Adipose tissue (tissue), 3 donors: ENCODE results near the gene RARB. TPM values are rescaled to one million over a fixed set of nuclear protein-coding genes. Genes with fewer than 3 reads are reported as not detected.

ENCODE experiments used
- H3K27ac ChIP-seq: one replicate; pipeline ENCODE4 v1.5.1; 2013; ENCODE audit warnings: low read depth, low read length
- WGBS, 3 donors: extraction: QIAGEN DNeasy Blood & Tissue Kit; methylation state at CpG; one replicate each; pipeline ENCODE4 v1.1.7; 2013; 5-methylcytosine and 5-hydroxymethylcytosine counted together
- polyA plus RNA-seq, 3 donors: library from polyadenylated mRNA; stranded (reverse); fragments of 200-250 nt; gene quantifications; one replicate each; pipeline ENCODE4 v1.2.3, GENCODE V29; 2013
- donor health status: healthy with polysubstance abuse.
- donor health status: Bipolar disorder and iron deficiency.
- donor health status: healthy.

The RARB gene
- polyA plus RNA-seq, result 1 to 10 TPM in 2 of 3 donors, under 1 TPM in 1; 0.75 to 4.7 (median 3.0) TPM

DNA sequence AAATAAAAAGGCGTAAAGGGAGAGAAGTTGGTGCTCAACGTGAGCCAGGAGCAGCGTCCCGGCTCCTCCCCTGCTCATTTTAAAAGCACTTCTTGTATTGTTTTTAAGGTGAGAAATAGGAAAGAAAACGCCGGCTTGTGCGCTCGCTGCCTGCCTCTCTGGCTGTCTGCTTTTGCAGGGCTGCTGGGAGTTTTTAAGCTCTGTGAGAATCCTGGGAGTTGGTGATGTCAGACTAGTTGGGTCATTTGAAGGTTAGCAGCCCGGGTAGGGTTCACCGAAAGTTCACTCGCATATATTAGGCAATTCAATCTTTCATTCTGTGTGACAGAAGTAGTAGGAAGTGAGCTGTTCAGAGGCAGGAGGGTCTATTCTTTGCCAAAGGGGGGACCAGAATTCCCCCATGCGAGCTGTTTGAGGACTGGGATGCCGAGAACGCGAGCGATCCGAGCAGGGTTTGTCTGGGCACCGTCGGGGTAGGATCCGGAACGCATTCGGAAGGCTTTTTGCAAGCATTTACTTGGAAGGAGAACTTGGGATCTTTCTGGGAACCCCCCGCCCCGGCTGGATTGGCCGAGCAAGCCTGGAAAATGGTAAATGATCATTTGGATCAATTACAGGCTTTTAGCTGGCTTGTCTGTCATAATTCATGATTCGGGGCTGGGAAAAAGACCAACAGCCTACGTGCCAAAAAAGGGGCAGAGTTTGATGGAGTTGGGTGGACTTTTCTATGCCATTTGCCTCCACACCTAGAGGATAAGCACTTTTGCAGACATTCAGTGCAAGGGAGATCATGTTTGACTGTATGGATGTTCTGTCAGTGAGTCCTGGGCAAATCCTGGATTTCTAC lies at the start of gene RARB:
Gene RARB (plus strand): TSS at position 322 of the 847 bp plus-strand sequence. CDS start 469 bp downstream, at position 791.
- WGBS, 3 donors, result 1 to 2% (median 2%) methylated on average over 27 of the region's 27 CpGs
- H3K27ac ChIP-seq, result no peak within 1 kb of the TSS

DNA sequence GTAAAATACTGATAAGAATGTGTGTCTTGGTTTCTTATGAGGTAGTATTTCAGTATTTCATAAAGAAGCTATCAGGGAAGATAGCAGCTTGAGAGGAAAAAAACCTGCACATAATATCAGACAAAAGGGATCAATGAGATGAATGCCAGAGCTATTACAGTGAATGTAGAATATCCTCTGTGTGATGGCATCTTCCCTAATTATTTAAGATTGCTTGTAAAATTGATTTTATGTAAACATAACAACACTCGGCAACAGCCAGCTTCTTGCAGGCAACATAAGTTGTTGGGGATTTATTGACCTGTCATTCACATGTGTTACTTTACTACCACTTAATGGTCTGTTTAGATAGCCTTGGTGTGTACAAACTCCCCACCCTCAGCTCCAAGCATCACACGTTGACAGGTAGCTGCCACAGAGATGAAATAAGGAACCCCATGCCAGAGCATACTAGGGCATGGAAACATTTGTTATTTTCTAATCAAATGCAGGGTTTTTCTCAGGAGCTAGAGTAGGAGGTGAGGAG lies 49.2 kb upstream of the RARB start:
- no peak overlapping the region for H3K27ac ChIP-seq
- WGBS, 3 donors, result 41 to 91% (median 85%) methylated on average over 2 of the region's 2 CpGs

DNA sequence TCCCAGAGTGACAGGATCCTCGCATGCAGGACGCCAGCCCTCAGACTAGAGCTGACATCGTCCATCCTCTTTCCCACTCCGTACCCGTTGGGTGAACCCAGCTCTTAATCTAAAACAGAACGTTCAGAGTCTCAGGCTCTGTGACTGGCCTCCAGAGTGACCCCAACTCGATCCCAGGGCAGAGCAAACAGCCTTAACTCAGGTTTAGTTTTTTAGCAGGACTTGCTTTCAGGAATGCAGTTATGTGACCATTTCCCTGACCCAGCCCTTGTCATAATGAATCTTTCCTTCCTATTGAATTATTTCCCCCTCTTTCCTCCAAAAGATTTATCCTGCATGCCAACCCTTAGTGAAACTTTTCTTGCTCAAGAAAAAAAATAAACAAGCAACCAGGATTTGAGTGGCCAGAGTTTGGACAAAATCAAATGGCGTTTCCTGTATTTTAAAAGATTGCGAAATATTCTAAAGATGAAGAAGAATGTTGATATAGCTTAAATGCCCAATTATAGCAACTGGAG lies 47.8 kb upstream of the RARB start:
- no peak overlapping the region for H3K27ac ChIP-seq
- 40 to 57% (median 50%) methylated on average over 9 of the region's 9 CpGs for WGBS, 3 donors

DNA sequence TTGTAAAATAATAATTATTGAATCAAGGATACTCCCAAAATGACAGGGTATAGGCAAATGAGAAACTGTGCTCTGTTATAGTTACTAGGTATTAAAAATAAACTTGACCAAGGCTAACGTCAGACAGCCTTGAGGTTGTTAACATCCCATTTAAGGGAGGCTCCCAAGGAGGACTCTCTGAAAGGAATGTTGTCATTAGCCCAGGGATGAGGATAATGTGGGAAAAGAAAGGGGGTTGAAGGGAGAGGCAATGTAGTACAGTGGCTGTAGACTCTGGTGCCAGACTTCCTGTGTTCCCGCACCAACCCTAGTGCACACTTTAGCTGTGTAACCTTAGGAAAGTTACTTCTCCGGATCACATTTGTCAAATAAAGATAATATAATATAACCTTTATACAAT lies 47.0 kb upstream of the RARB start:
- no peak overlapping the region for H3K27ac ChIP-seq
- WGBS, 3 donors, result 66 to 71% (median 67%) methylated on average over 3 of the region's 3 CpGs

DNA sequence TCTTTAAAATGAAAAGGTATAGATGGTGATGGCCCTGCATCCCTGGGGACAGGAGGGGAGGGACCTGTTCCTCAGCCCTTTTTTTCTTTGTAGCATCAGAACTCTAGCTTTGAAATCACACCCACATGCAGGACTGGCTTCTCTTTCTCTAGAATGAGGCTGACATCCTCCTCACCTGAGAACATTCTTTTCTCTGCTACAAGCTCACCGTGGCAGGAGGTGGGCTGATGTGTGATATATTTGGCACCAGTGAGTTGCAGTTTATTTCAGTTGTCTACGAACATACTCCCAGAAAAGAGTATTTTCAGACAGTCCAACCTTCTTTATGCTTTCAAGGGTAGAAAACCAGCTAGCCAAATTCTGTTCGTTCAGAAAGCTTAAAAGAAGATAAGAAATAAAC lies 43.6 kb upstream of the RARB start:
- WGBS, 3 donors, result 44 to 85% (median 80%) methylated on average over 3 of the region's 3 CpGs
- H3K27ac ChIP-seq, result no peak overlapping the region

DNA sequence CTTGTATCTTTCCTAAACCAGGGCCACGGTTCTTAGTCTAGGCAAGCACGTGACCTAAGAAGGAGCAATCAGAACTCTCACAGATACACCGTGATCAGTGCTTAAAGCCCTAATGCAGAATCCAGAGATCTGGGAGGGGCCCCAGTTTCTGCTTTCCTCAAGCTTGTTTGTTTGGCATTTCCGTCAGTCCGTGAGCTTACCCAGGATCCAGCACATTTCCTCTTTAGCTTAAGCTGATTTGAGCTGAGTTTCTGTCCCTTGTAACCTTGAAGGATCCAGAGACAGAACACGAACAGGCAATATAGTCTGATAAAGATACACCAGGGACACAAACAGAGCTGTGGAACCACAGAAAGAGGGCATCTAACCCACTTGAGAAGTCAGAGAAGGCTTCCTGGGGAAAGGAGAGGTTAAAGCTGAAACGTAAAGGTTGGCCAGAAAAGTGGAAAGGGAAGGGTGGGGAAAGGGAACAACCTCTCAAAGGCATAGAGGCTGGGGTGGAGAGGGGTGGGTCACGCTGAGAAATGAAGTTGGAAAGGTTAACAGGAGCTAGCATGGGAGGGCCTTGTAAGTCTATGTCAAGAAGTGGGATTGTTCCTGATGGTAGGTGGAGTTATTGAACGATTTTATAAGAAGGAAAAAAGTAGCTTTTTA lies 42.1 kb upstream of the RARB start:
- no peak overlapping the region for H3K27ac ChIP-seq
- WGBS, 3 donors, result 48 to 58% (median 50%) methylated on average over 9 of the region's 9 CpGs

DNA sequence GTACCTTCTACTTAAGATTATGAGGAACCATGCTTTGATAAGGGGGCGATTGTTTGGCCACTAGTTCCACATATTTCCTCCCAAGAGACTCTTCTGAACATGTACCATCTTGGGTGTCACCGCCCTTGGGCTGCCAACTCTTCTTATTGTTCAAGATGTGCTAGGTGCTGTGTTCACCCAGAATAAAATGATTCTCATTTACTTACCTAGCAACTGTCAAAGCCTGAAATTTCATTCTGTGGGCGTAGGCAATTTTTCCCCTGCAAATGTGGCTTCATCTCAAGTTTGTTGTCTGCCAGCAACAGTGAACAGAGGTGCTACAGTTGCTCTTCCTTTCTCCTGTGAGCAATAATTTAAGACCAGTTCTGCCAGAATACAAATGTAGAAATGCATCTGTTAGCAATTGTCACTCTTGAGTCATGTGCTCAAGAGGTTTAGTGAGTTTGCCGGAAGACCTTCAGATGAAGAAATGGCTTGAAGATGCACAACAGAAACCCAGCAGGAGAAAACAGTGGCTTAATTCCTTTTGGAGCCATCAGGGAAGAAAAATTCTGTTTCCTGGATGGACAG lies 41.3 kb upstream of the RARB start:
- 88 to 94% (median 89%) methylated on average over 4 of the region's 4 CpGs for WGBS, 3 donors
- no peak overlapping the region for H3K27ac ChIP-seq

DNA sequence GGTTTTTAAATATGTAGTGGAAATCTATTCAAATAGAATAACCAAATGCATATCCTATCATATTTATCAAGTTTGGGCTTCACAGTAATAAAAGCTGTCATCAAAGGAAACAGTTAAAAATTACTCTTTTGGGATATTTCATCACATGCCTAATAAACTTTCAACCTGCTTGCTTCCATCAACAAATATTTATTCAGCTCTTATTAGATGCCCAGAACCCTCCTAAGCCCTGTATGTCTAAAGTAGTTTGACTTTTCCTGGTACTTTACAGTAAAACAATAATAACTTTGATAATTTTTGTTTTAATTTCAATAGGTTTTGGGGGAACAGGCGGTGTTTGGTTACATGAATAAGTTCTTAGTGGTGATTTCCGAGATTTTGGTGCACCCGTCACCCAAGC lies 37.5 kb upstream of the RARB start:
- H3K27ac ChIP-seq, result no peak overlapping the region
- WGBS, 3 donors, result 85 to 93% (median 88%) methylated on average over 3 of the region's 3 CpGs

DNA sequence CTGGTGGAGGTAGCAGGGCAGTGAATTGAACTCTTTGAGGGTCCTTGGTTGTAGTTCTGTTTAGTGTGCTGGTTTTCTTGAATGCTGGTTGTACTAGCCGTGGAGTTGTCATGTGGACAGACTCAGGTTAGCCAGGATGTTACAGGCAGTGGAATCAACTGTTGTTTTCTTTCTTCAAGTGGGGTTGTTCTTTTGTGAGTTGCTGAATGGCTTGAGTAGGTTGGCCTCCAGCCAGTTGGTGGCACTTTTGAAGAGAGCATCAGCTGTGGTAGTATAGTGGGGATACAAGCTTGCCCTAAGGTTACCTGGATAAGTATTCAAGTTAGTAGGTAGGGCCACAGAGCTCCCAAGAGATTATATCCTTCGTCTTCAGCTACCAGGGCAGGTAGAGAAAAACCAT lies 31.8 kb upstream of the RARB start:
- no peak overlapping the region for H3K27ac ChIP-seq
- WGBS, 3 donors, result 82 to 94% (median 90%) methylated on average over 2 of the region's 2 CpGs

DNA sequence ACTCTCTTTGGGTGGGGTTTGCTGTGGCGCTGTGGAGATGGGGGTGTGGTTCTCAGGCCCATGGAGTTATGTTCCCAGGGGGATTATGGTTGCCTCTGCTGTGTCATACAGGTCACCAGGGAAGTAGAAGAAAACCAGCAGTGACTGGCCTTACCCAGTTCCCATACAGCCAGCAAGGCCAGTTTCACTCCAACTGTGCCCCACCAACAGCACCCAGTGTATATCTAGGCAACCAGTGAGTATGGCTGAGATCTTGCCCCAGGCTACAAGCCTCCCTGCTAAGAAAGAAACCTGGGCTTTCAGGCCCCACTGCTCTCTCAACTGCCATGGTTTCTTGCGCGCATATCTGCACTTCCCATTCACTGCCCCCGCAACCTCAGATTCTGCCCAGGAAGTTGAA lies 31.4 kb upstream of the RARB start:
- WGBS, 3 donors, result 87 to 98% (median 92%) methylated on average over 4 of the region's 4 CpGs
- no peak overlapping the region for H3K27ac ChIP-seq

DNA sequence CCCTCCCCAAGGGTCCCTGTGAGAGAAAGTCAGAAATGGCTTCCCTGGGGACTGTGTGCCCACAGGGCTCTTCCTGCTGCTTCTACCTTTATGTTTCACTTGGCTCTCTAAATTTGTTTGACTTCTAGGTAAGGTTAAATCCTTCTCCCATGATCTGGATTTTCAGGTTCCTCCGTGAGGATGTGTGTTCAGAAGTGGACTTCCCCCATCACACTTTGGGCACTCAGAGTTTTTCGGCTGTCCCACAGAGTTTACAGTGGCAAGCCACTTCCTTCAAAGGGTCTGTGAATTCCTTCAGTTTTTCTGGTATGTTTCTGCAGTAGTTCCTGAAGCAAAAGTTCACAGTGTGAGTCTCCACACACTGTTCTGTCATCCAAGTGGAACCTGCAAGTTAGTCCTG lies 30.9 kb upstream of the RARB start:
- 64 to 91% (median 89%) methylated on average over 2 of the region's 2 CpGs for WGBS, 3 donors
- H3K27ac ChIP-seq, result no peak overlapping the region

DNA sequence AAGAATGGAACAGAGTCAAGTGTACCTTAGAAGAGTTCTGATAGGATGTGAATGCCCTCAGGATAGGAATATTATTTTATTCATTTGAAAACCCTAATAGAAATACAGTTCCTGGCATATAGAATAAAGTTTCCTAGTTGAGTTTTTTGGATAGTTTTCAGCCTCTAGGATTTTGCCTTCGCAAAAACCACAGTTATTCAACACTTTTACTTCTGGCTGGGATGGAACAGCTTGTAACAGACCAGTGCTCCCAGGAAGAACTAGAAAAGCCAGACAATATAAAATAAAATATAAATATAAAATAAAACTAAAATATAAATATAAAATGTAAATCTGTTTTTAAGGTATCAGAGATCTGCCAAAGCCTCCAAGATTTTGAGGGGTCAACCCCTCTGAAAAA lies 27.5 kb upstream of the RARB start:
- H3K27ac ChIP-seq, result no peak overlapping the region
- WGBS, 3 donors, result 53 to 76% (median 57%) methylated on average over 1 of the region's 1 CpG

DNA sequence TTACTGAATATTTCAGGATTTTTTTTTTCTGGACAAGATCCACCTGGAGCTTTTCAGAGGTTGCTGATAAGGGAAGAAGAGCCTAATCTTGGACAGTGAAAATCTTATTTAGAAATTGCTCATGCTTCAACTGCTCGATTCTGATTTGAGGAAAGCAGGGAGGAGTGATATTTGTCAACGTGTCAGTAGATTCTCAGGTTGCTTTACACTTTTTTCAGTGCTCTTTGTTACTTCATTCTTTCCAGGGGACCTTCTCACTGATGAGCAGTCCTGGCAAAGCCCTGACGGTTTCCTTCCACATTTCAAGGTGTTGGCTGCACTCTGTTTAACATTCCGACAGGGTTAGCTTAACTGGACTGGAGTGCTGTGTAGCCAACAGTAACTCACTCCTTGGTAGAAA lies 24.1 kb upstream of the RARB start:
- no peak overlapping the region for H3K27ac ChIP-seq
- whole genome bisulfite sequencing, 3 donors, result 66 to 68% (median 68%) methylated on average over 4 of the region's 4 CpGs

DNA sequence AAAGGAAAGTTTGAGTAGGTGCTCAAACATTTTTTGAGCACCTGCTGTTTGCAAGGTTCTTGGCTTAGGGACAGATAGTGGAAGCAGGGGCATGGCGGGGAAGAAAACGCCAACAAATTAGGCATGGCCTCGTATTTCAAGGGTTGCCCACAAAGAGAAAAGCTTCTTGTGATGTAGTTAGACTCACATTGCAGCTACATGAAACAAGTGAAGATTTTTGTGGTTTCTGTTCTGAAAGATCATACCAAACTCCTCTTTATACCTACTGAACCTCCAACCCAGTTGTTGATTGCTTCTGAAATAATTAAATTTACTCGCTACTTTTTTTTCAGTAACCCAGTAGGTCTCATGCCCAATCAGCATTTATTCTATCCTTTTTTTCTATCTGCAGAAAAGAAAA lies 23.5 kb upstream of the RARB start:
- H3K27ac ChIP-seq, result no peak overlapping the region
- 87 to 96% (median 92%) methylated on average over 4 of the region's 4 CpGs for WGBS, 3 donors

DNA sequence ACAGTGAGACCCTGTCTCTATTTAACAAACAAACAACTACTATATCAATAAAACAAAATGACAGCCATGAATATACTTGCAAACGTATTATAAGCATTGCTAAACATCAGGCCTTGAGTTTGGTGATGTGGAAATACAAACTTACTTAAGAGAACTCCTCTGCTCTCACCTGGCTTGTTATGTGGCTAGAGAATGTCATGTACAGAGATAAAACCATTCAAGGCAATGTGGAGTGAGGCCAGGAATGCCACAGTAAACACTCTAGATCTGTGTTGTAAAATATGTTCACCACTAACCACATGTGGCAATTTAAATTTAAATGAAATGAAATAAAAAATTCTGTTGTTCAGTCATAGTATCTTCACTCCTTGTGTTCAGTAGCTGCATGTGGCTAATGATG lies 22.7 kb upstream of the RARB start:
- 59 to 93% (median 83%) methylated on average over 1 of the region's 1 CpG for WGBS, 3 donors
- H3K27ac ChIP-seq, result no peak overlapping the region

DNA sequence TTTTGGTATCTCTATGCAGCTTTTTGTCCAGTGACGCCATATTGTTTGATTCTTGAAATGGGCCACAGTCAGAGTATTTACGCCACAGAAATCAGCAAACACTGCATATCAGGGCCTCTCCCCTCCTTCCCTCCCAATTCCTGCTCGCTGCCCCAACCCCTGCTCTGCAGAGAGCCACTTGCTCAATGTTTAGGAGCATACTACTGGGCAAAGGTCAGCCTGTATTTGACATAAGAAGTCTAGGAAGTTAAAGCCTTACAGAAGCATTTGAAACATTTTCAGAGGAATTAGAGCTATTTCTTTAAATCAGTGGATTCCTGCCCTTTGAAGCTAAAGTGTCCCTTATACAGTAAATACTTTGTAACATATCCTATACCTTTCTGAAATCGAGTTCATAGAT lies 17.4 kb upstream of the RARB start:
- WGBS, 3 donors, result 67 to 86% (median 80%) methylated on average over 4 of the region's 4 CpGs
- H3K27ac ChIP-seq, result no peak overlapping the region

DNA sequence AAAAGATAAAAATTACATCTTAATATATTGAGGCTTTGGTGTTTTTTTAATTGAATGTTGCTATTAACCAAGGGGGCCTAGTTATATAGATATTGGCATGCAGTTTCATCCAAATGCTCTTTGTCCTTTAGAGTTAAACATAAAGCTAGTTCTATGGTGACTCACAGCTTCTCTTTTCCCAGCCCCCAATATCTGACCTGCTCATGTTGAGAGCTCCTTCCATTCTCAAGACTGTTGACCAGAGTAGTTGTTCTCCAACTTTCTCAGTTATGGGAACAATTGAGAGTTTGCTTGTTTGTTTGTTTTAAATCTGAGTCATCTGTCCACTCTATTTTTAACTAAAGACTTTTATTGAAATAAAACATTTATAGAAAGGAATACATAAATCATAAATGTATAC lies 15.8 kb upstream of the RARB start:
- no peak overlapping the region for H3K27ac ChIP-seq

DNA sequence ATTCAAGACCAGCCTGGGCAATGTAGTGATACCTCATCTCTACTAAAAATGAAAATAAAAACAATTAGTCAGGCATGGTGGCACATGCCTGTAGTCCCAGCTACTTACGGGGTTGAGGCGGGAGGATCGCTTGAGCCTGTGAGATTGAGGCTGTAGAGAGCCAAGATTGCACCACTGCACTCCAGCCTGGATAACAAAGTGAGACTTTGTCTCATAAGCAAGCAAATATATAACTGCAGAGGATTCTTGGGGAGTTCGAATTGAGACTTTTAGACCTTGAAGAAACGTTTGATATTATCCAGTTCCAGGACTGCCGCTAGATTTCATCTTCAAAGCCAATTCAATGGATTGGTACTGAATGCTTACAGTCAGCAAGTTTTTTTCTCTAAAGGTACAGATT lies 11.9 kb upstream of the RARB start:
- no peak overlapping the region for H3K27ac ChIP-seq
- WGBS, 3 donors, result 88 to 93% (median 91%) methylated on average over 6 of the region's 6 CpGs

DNA sequence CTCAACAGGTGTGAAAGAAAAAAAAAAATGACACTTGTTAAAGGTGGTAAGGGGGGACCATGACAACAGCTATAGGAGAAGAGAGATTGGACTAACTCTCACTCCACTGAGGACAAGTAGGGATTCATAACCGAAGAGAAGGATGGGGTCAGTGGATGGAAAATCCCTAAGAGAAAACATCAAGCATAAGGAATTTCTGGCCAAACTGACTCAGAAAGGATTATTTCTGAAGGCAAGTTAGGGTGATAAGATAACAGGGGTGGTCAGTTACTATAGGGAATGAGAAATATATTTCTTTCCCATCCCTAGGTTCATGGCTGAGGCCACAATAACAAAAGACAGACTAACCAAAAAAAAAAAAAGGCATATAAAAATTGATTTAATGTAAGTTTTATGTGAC lies 9.5 kb upstream of the RARB start:
- 66 to 91% (median 86%) methylated on average over 1 of the region's 1 CpG for WGBS, 3 donors

More for the DNA sequence above, 9.5 kb upstream of the RARB start:
- no peak overlapping the region for H3K27ac ChIP-seq
